Naive B cell (primary cell): ENCODE data around the gene C12orf54. TPM values are rescaled to one million over a fixed set of nuclear protein-coding genes. Genes with fewer than 3 reads are reported as not detected.
"Not testable (repeated sequence)": the region's sequence is repeated elsewhere in the genome, so short reads cannot be mapped to it uniquely, and the experiment has no call there.

Experiments
- ATAC-seq, 2 donors: fragments of 150-1000 bp; cut with Tn5 transposase; 2 replicates each; pipeline ENCODE4 v1.10.0; 2021; ENCODE audit warnings: low read depth in 2 of 2, mild to moderate bottlenecking in 2 of 2, moderate library complexity in 2 of 2
- DNase-seq: peaks from one replicate; pipeline ENCODE4 v3.0.0; 2022
- H3K27ac Mint-ChIP-seq, 6 donors: one replicate each; pipeline ENCODE4 v1.8.0; 2020 to 2022; ENCODE audit warnings: mild to moderate bottlenecking in 6 of 6, mixed read lengths in 6 of 6, moderate library complexity in 5 of 6, inconsistent platforms in 2 of 6
- H3K27me3 Mint-ChIP-seq, 3 donors: one replicate each; pipeline ENCODE4 v1.8.0; 2021 to 2022; ENCODE audit warnings: mixed read lengths in 3 of 3, mild to moderate bottlenecking in 1 of 3
- H3K36me3 Mint-ChIP-seq, 2 donors: one replicate each; pipeline ENCODE4 v1.8.0; 2020 to 2022; ENCODE audit warnings: mixed read lengths in 2 of 2, inconsistent platforms in 1 of 2, mild to moderate bottlenecking in 1 of 2
- H3K4me1 Mint-ChIP-seq, 3 donors: one replicate each; pipeline ENCODE4 v1.8.0; 2020 to 2022; ENCODE audit warnings: mixed read lengths in 3 of 3, inconsistent platforms in 1 of 3, mild to moderate bottlenecking in 1 of 3, moderate library complexity in 1 of 3
- H3K4me3 Mint-ChIP-seq, 8 donors: one replicate each; pipeline ENCODE4 v1.8.0; 2020 to 2022; ENCODE audit warnings: mild to moderate bottlenecking in 8 of 8, mixed read lengths in 8 of 8, moderate library complexity in 8 of 8, inconsistent platforms in 2 of 8
- H3K9me3 Mint-ChIP-seq, 7 donors: one replicate each; pipeline ENCODE4 v1.8.0; 2020 to 2022; ENCODE audit warnings: mixed read lengths in 7 of 7, mild to moderate bottlenecking in 5 of 7, inconsistent platforms in 2 of 7, moderate library complexity in 1 of 7
- polyA plus RNA-seq, 6 donors: library from polyadenylated mRNA; unstranded; fragments of 300-500 nt; fragmentation: Illumina TruSeq; gene quantifications; one replicate each; pipeline ENCODE4 v1.2.3, GENCODE V29; 2021; ENCODE audit warnings: low read depth in 6 of 6

Gene C12orf54
- polyA plus RNA-seq: not detected

- Mint-ChIP-seq H3K9me3 (peaks cover 0 to 17% (median 8%) of the 10 kb centered on the region in 7 donors), H3K36me3 (no peaks in the 10 kb centered on the region), H3K4me3 (no peak within 1 kb of the TSS), H3K4me1 (no peaks in the 10 kb centered on the region), H3K27ac (no peak within 1 kb of the TSS), H3K27me3 (peaks cover 9 to 31% (median 19%) of the 10 kb centered on the region in 3 donors)
- DNase-seq: no peak
- no peak for ATAC-seq
Observed at GRCh38 chr12:48482198-48482597, at the start of gene C12orf54. Gene C12orf54, plus strand, starts transcription at chr12:48482498. Its CDS starts 799 bp downstream, at chr12:48483297.

- not testable (repeated sequence) for H3K27ac Mint-ChIP-seq, H3K4me3 Mint-ChIP-seq, DNase-seq, H3K36me3 Mint-ChIP-seq, H3K4me1 Mint-ChIP-seq, ATAC-seq
- Mint-ChIP-seq H3K9me3 (peaks cover 7 to 29% (median 21%) of the 10 kb centered on the region in 7 donors), H3K27me3 (peaks cover 19 to 45% (median 25%) of the 10 kb centered on the region in 3 donors)
Observed at GRCh38 chr12:48434016-48434415, 48.3 kb upstream of the C12orf54 start.

DNA sequence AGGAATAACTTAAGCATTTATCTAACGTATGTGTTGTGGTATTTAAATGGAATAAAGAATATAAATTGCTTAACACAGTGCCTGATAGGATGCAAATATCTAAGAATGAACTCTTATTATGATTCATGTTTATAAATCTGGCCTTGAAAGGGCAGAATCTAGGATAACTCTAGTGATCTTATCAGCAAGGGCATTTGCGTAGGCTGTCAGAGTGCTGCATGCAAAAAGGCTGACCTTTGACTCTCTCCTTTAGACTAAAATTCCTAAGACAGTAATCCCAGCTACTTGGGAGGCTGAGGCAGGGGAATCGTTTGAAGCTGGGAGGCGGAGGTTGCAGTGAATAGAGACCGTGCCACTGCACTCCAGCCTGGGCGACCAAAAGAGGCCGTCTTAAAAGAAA, 41.2 kb upstream of the C12orf54 start:
- Mint-ChIP-seq H3K4me3 (no peak overlapping the region), H3K27ac (no peak overlapping the region), H3K36me3 (no peaks in the 10 kb centered on the region), H3K27me3 (peaks cover 11 to 39% (median 22%) of the 10 kb centered on the region in 3 donors), H3K9me3 (peaks cover 0 to 4% (median 0%) of the 10 kb centered on the region in 7 donors), H3K4me1 (no peaks in the 10 kb centered on the region)
- no peak for DNase-seq
- ATAC-seq: no peak

DNA sequence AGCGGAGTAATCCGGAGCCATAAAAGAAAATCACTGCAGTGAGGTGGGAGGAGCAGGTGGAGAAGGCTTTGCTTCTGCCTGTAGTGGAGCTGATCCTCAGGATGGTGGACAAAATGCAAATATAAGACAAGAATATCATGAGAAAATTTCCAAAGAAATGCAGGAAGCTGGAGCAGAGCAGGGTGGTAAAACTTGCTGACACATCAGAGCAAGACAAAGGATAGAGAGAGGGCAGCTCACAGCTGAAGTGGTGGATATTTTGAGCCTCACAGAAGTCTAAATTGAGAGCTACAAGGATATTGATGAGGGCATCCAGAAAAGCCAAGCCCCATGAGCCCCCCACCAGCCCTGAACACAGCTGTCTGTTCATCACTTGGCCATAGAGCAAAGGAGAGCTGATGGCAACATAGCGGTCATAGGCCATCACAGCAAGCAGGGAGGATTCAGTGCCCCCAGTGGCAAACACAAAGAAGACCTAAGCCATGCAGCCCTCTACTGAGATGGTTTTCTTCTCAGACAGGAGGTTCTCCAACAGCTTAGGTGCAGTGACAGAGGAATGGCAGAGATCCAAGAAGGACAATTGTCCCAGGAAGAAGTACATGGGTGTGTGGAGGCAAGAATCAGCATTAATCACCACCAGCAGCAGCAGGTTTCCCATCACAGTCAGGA, 40.0 kb upstream of the C12orf54 start:
- peaks cover 15 to 32% (median 23%) of the 10 kb centered on the region in 3 donors for H3K27me3 Mint-ChIP-seq
- no peaks in the 10 kb centered on the region for H3K36me3 Mint-ChIP-seq
- H3K4me3 Mint-ChIP-seq: no peak overlapping the region
- DNase-seq: no peak
- H3K4me1 Mint-ChIP-seq: no peaks in the 10 kb centered on the region
- H3K27ac Mint-ChIP-seq: peak overlapping the region in 1 of 6 donors; percentile 11
- no peak for ATAC-seq
- H3K9me3 Mint-ChIP-seq: peaks cover 0 to 4% (median 0%) of the 10 kb centered on the region in 7 donors

- DNase-seq (no peak), ATAC-seq (no peak)
- peaks cover 22 to 46% (median 34%) of the 10 kb centered on the region in 3 donors for H3K27me3 Mint-ChIP-seq
Observed at GRCh38 chr12:48445538-48445937, 36.8 kb upstream of the C12orf54 start.

DNA sequence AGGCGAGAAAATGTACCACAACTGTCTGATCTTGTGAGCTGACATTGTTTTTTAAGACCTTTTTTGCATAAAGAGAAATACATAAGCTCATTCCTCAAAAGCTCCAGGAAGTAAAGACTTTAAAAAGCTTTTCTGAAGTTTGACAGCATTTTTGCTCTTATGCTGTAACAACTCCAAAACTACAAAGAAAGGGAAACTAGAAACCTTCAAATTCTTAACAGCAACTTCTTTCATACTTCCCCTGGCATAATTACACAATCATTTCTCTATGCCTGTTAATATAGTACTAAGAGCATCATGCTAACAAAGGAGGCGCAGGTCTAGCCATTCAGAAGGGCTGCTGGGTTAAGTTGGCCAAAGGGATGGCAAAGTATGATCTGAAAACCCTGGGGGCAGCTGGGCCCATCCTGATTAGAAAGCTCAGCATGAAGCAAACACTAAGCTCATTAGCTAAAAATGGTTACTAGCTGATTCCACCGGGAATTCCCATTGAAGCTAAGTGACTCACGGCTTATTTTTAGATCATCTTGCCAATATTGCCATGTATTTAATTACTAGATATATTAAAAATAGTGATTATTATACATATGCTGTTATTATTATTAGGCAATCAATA, 36.0 kb upstream of the C12orf54 start:
- Mint-ChIP-seq H3K27me3 (peaks cover 22 to 51% (median 35%) of the 10 kb centered on the region in 3 donors), H3K36me3 (peaks cover 4 to 9% of the 10 kb centered on the region in 2 donors), H3K4me3 (no peak overlapping the region), H3K27ac (no peak overlapping the region), H3K4me1 (no peaks in the 10 kb centered on the region), H3K9me3 (peaks cover 4 to 12% (median 6%) of the 10 kb centered on the region in 7 donors)
- ATAC-seq: no peak
- DNase-seq: no peak

More at GRCh38 chr12:48445538-48445937, 36.8 kb upstream of the C12orf54 start:
- Mint-ChIP-seq H3K36me3 (peaks cover 4 to 9% of the 10 kb centered on the region in 2 donors), H3K4me3 (no peak overlapping the region), H3K27ac (no peak overlapping the region), H3K9me3 (peaks cover 4 to 10% (median 6%) of the 10 kb centered on the region in 7 donors), H3K4me1 (no peaks in the 10 kb centered on the region)

DNA sequence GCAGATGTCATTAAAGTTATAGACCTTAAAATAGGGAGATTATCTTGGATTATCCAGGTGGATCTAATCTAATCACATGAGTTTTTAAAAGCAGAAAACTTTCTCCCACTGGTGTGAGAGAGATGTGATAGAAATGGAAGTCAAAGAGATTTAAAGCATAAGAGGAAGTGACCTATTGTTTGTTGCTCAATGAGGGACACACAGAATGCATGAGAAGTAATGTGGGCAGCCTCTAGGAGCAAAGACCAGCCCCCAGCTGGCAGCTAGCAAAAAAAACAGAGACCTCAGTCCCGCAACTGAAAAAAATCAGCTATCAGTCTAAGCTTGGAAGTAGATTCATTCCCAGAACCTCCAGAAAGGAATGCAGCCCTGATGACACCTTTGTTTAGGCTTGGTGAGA, 34.5 kb upstream of the C12orf54 start:
- Mint-ChIP-seq H3K4me3 (no peak overlapping the region), H3K4me1 (no peaks in the 10 kb centered on the region), H3K9me3 (peaks cover 4 to 12% (median 6%) of the 10 kb centered on the region in 7 donors), H3K27ac (peak overlapping the region in 1 of 6 donors; percentile 19), H3K36me3 (peaks cover 4 to 9% of the 10 kb centered on the region in 2 donors), H3K27me3 (peaks cover 22 to 43% (median 24%) of the 10 kb centered on the region in 3 donors)
- DNase-seq (no peak), ATAC-seq (no peak)

DNA sequence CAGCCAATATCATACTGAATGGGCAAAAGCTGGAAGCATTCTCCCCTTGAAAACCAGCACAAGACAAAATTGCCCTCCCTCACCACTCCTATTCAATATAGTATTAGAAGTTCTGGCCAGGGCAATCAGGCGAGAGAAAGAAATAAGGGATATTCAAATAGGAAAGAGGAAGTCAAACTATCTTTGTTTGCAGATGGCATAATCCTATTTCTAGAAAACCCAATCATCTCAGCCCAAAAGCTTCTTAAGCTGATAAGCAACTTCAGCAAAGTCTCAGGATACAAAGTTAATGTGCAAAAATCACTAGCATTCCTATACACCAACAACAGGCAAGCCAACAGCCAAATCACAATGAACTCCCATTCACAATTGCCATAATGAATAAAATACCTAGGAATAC, 30.9 kb upstream of the C12orf54 start:
- H3K36me3 Mint-ChIP-seq: peaks cover 9 to 10% of the 10 kb centered on the region in 2 donors
- peaks cover 4 to 12% (median 6%) of the 10 kb centered on the region in 7 donors for H3K9me3 Mint-ChIP-seq
- DNase-seq (no peak), ATAC-seq (no peak)
- no peak overlapping the region for H3K4me3 Mint-ChIP-seq
- H3K4me1 Mint-ChIP-seq: no peaks in the 10 kb centered on the region
- H3K27me3 Mint-ChIP-seq: peaks cover 11 to 24% (median 12%) of the 10 kb centered on the region in 3 donors
- no peak overlapping the region for H3K27ac Mint-ChIP-seq

- not testable (repeated sequence) for DNase-seq, ATAC-seq, H3K4me3 Mint-ChIP-seq, H3K4me1 Mint-ChIP-seq, H3K27ac Mint-ChIP-seq
- peaks cover 9 to 18% (median 14%) of the 10 kb centered on the region in 3 donors for H3K27me3 Mint-ChIP-seq
- peaks cover 9 to 10% of the 10 kb centered on the region in 2 donors for H3K36me3 Mint-ChIP-seq
- peaks cover 4 to 12% (median 6%) of the 10 kb centered on the region in 7 donors for H3K9me3 Mint-ChIP-seq
Observed at GRCh38 chr12:48452961-48453360, 29.3 kb upstream of the C12orf54 start.

DNA sequence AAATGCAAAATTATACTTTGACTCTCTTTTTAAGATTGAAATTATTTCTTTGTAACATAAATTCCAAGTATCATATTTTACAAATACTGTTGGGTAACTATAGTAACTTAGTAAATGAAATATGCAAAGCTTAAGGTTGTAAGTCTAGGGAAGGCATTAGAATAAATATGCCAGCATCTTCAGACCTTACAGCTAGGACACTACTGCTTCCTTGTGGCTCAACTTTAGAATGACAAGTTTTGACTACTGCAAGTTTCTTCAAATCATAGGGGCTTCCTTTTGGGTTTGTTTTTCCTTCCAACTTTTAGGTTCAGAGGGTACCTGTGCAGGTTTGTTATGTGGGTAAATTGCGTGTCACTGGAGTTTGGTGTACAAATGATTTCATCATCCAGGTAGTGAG, 27.6 kb upstream of the C12orf54 start:
- no peak overlapping the region for H3K27ac Mint-ChIP-seq
- H3K4me1 Mint-ChIP-seq: no peaks in the 10 kb centered on the region
- DNase-seq (no peak), ATAC-seq (no peak)
- H3K4me3 Mint-ChIP-seq: no peak overlapping the region
- peaks cover 18 to 30% (median 22%) of the 10 kb centered on the region in 3 donors for H3K27me3 Mint-ChIP-seq
- peaks cover 4 to 12% (median 6%) of the 10 kb centered on the region in 7 donors for H3K9me3 Mint-ChIP-seq
- H3K36me3 Mint-ChIP-seq: peaks cover 8 to 10% of the 10 kb centered on the region in 2 donors

DNA sequence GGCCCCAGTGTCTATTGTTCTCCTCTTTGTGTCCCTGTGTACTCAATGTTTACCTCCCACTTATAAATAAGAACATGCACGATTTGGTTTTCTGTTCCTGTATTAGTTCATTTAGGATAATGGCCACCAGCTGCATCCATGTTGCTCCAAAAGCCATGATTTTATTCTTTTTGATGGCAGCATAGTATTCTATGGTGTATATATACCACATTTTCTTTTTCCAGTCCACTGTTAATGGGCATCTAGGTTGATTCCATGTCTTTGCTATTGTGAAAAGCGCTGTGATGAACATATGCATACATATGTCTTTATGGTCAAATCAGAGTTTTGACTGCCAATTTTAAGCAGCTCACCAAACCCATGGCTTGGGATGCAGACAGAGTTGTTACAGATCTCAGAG, 27.2 kb upstream of the C12orf54 start:
- Mint-ChIP-seq H3K4me1 (no peaks in the 10 kb centered on the region), H3K4me3 (no peak overlapping the region), H3K27me3 (peaks cover 19 to 26% (median 19%) of the 10 kb centered on the region in 3 donors), H3K36me3 (peaks cover 3 to 6% of the 10 kb centered on the region in 2 donors), H3K9me3 (peaks cover 0 to 7% (median 1%) of the 10 kb centered on the region in 7 donors), H3K27ac (no peak overlapping the region)
- ATAC-seq (no peak), DNase-seq (no peak)

DNA sequence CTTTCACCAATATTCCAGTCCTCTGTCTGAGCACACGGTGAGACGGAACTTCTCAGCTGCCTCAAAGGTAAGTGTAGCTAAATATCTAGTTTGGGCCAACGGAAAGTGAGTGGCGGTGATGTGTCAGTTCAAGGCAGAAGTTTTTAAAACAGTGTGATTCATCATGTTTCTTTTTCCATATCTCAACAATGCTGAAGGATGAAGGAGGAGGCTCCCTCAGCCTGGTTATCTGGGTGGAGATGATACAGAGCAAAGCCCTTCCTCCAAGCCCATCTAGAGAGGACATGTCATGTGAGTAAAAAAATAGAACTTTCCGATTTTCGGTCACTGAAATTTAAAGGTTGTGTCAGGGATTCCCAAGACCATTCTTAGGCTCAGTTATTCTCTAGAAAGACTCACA, 23.0 kb upstream of the C12orf54 start:
- DNase-seq (no peak), ATAC-seq (no peak)
- no peak overlapping the region for H3K4me3 Mint-ChIP-seq
- peaks cover 25 to 51% (median 29%) of the 10 kb centered on the region in 3 donors for H3K27me3 Mint-ChIP-seq
- no peaks in the 10 kb centered on the region for H3K4me1 Mint-ChIP-seq
- peaks cover 6 to 16% of the 10 kb centered on the region in 2 donors for H3K36me3 Mint-ChIP-seq
- no peak overlapping the region for H3K27ac Mint-ChIP-seq
- H3K9me3 Mint-ChIP-seq: peaks cover 0 to 10% (median 3%) of the 10 kb centered on the region in 7 donors

DNA sequence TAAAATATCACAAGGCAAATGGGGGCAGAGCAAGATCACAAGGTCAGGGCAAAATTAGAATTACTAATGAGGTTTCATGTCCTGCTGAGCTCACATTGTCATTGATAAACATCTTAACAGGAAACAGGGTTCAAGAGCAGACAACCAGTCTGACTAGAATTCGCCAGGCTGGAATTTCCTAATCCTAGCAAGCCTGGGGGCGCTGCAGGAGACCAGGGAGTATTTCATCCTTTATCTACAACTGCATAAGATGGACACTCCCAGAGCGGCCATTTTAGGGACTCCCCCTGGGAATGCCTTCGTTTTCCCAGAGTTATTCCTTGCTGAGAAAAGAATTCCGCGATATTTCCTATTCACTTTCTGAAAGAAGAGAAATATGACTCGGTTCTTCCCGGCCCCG, 13.3 kb upstream of the C12orf54 start:
- not testable (repeated sequence) for H3K4me3 Mint-ChIP-seq, H3K4me1 Mint-ChIP-seq, ATAC-seq, H3K27ac Mint-ChIP-seq, DNase-seq
- Mint-ChIP-seq H3K9me3 (peaks cover 21 to 67% (median 45%) of the 10 kb centered on the region in 7 donors), H3K36me3 (peaks cover 8 to 39% of the 10 kb centered on the region in 2 donors), H3K27me3 (peaks cover 14 to 23% (median 20%) of the 10 kb centered on the region in 3 donors)
